Placental epithelial cell (primary cell): ENCODE measurements around the gene HPF1. TPM values are rescaled to one million over a fixed set of nuclear protein-coding genes. Genes with fewer than 3 reads are reported as not detected.

ENCODE experiments used
- total RNA-seq: library from RNA; depleted of rRNA; stranded (reverse); fragments of >200 nt; gene quantifications from 2 replicates; pipeline ENCODE4 v1.2.3, GENCODE V29; 2012

Gene HPF1
- 15.3 and 30.0 TPM in 2 replicates for total RNA-seq

DNA sequence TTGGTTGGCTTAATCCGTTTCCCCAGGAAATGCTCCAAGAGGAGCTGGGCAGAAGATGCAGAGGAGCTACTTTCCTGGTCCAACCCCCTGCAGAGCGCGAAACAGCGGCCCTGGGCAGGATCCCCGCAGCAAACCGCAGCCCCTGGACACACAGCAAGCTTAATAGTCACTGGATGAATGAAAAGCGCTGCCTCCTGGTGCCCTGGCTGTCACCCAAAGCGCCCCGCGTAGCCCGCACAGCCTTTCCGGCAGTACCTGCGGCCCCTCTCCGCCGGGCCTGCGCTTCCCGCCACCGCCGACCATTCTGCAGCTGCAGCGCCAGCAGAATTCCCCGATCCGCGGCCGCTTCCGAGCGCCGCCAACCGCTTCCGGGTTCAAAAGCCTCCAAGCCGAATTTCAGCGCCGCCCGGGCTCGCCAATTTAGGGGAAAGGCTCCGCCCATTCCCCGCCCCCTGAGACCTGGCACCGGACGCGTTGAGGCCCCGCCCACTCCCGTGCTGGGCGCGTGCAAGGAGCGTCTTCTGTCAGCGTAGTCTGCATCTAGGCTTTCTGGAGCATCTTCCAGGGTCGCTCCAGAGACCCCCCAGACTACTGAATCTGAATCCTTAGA lies at the start of gene HPF1:
TSS of gene HPF1 (minus strand) at position 370 of the 610 bp plus-strand sequence. CDS start at position 303, 67 bp downstream.

Other genes starting within 250 kb of the HPF1 start
- 11.8 and 13.7 TPM in 2 replicates for gene NEK1, start 145.4 kb downstream of the HPF1 start, total RNA-seq
- gene CLCN3, start 137.4 kb downstream of the HPF1 start, total RNA-seq: 41.6 and 48.0 TPM in 2 replicates